PC-9 (cell line): ENCODE measurements around the gene GPD1L.

Source experiments
- CTCF ChIP-seq: fragments of 200-600 bp; sonication (generic); conservative IDR thresholded peaks from 2 replicates; pipeline ENCODE4 v1.6.1; 2017; ENCODE audit warnings: mixed run types, antibody characterized with exemption, mild to moderate bottlenecking, moderate library complexity
- EZH2 ChIP-seq: fragments of 200-600 bp; sonication (generic); IDR thresholded peaks from 2 replicates; pipeline ENCODE4 v1.8.0; 2017; ENCODE audit warnings: antibody characterized with exemption, low read depth

DNA sequence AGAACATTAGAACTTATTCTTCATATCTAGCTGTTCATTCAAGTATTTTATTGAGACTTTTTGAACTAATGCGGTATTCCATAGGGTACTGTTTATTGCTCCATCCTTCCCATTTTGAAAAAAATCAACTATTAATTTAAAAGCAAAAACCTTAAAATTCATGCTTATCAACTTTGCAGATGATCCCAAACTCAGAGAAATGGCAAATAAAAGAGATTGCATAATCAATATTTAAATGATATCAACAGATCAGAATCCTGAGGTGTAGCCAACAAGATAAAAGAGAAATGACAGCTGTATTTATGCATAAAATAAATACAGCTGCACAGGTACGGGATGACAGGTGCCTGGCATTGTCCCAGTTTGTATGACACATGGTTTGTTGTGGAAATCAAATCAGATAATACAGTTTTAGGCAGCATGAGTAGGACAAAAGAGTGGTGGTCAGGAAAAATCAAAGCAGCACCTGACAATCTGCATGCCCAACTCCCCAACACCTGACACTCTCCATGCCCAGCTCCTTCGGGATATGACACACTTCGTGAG is 89.6 kb downstream of the GPD1L start:
- TF ChIP-seq CTCF (no peak), EZH2 (no peak)
